HUES48 (cell line): ENCODE data around the gene F12.
A peak's percentile ranks its signal among the peaks of the same experiment; 100 is the strongest.

Experiments
- H3K27ac ChIP-seq: one replicate; pipeline ENCODE4 v1.7.0; 2013; ENCODE audit warnings: low read depth, low read length, inconsistent platforms
- H3K27me3 ChIP-seq: 2 replicates; pipeline ENCODE4 v1.6.1; 2013; ENCODE audit warnings: mild to moderate bottlenecking, low read length; ENCODE audit not compliant: control insufficient read depth, insufficient read depth
- H3K36me3 ChIP-seq: 2 replicates; pipeline ENCODE4 v1.6.1; 2013; ENCODE audit warnings: low read length; ENCODE audit not compliant: control insufficient read depth, insufficient read depth
- H3K4me1 ChIP-seq: 2 replicates; pipeline ENCODE4 v1.6.1; 2013; ENCODE audit warnings: mild to moderate bottlenecking, low read length; ENCODE audit not compliant: control insufficient read depth, insufficient read depth
- H3K4me3 ChIP-seq: 2 replicates; pipeline ENCODE4 v1.5.1; 2013; ENCODE audit warnings: mild to moderate bottlenecking, low read depth, low read length
- H3K9ac ChIP-seq: 2 replicates; pipeline ENCODE4 v1.6.1; 2013; ENCODE audit warnings: mild to moderate bottlenecking, low read depth, low read length, moderate library complexity
- H3K9me3 ChIP-seq: 2 replicates; pipeline ENCODE4 v1.6.1; 2013; ENCODE audit warnings: low read length; ENCODE audit not compliant: control insufficient read depth, insufficient read depth

The F12 gene

GRCh38 chr5:177429248-177430040, 20.1 kb upstream of the F12 start:
- Histone ChIP-seq H3K36me3 (peaks cover 45% of the 10 kb centered on the region), H3K4me1 (peaks cover 13% of the 10 kb centered on the region), H3K9me3 (no peaks in the 10 kb centered on the region), H3K9ac (no peak overlapping the region), H3K27me3 (no peaks in the 10 kb centered on the region), H3K4me3 (no peak overlapping the region), H3K27ac (no peak overlapping the region)

GRCh38 chr5:177428574-177429217, 19.3 kb upstream of the F12 start:
- no peaks in the 10 kb centered on the region for H3K9me3 ChIP-seq
- H3K9ac ChIP-seq, result no peak overlapping the region
- H3K4me3 ChIP-seq, result no peak overlapping the region
- H3K27ac ChIP-seq, result no peak overlapping the region
- peaks cover 37% of the 10 kb centered on the region for H3K36me3 ChIP-seq
- H3K27me3 ChIP-seq, result no peaks in the 10 kb centered on the region
- peaks cover 13% of the 10 kb centered on the region for H3K4me1 ChIP-seq

- no peak overlapping the region for H3K9ac ChIP-seq
- H3K36me3 ChIP-seq, result peaks cover 32% of the 10 kb centered on the region
- H3K27ac ChIP-seq, result no peak overlapping the region
- peaks cover 13% of the 10 kb centered on the region for H3K4me1 ChIP-seq
- H3K4me3 ChIP-seq, result peak overlapping the region; percentile 87; the same call in 1 of the 2 replicates
- no peaks in the 10 kb centered on the region for H3K9me3 ChIP-seq
- no peaks in the 10 kb centered on the region for H3K27me3 ChIP-seq
Observed at GRCh38 chr5:177427919-177428573, 18.7 kb upstream of the F12 start.

- H3K4me1 ChIP-seq, result peaks cover 13% of the 10 kb centered on the region
Observed at GRCh38 chr5:177427211-177427822, 18.0 kb upstream of the F12 start.

GRCh38 chr5:177426566-177427210, 17.3 kb upstream of the F12 start, which contains the start of gene GRK6:
GRK6 (plus strand) TSS chr5:177426676; CDS start chr5:177426846, 170 bp downstream.
- Histone ChIP-seq H3K4me1 (peaks cover 13% of the 10 kb centered on the region), H3K9ac (peak within 1 kb of the TSS; percentile 97), H3K9me3 (no peaks in the 10 kb centered on the region), H3K27ac (peak within 1 kb of the TSS; percentile 97), H3K4me3 (peak within 1 kb of the TSS; percentile 87), H3K36me3 (peaks cover 19% of the 10 kb centered on the region), H3K27me3 (no peaks in the 10 kb centered on the region)

More at GRCh38 chr5:177427211-177427822, 18.0 kb upstream of the F12 start:
- no peaks in the 10 kb centered on the region for H3K9me3 ChIP-seq
- H3K27me3 ChIP-seq, result no peaks in the 10 kb centered on the region
- peak overlapping the region; percentile 86 for H3K27ac ChIP-seq
- H3K36me3 ChIP-seq, result peaks cover 25% of the 10 kb centered on the region
- peak overlapping the region; percentile 87 for H3K4me3 ChIP-seq
- peak overlapping the region; percentile 97 for H3K9ac ChIP-seq

- H3K9me3 ChIP-seq, result no peaks in the 10 kb centered on the region
- no peaks in the 10 kb centered on the region for H3K27me3 ChIP-seq
- H3K4me1 ChIP-seq, result peaks cover 13% of the 10 kb centered on the region
- peak overlapping the region; percentile 79 for H3K9ac ChIP-seq
- peaks cover 12% of the 10 kb centered on the region for H3K36me3 ChIP-seq
- peak overlapping the region; percentile 97 for H3K27ac ChIP-seq
- peak overlapping the region; percentile 69 for H3K4me3 ChIP-seq
Observed at GRCh38 chr5:177425801-177426565, 16.6 kb upstream of the F12 start.

- no peaks in the 10 kb centered on the region for H3K9me3 ChIP-seq
- peaks cover 13% of the 10 kb centered on the region for H3K4me1 ChIP-seq
- peak overlapping the region; percentile 79 for H3K9ac ChIP-seq
- no peaks in the 10 kb centered on the region for H3K27me3 ChIP-seq
- peak overlapping the region; percentile 69 for H3K4me3 ChIP-seq
- peaks cover 5% of the 10 kb centered on the region for H3K36me3 ChIP-seq
- peak overlapping the region; percentile 97 for H3K27ac ChIP-seq
Observed at GRCh38 chr5:177425196-177425800, 15.9 kb upstream of the F12 start.

GRCh38 chr5:177423671-177424070, 14.3 kb upstream of the F12 start:
- Histone ChIP-seq H3K36me3 (no peaks in the 10 kb centered on the region), H3K9ac (no peak overlapping the region), H3K27me3 (no peaks in the 10 kb centered on the region), H3K4me3 (no peak overlapping the region), H3K4me1 (peaks cover 13% of the 10 kb centered on the region), H3K27ac (no peak overlapping the region), H3K9me3 (no peaks in the 10 kb centered on the region)

- Histone ChIP-seq H3K4me1 (peaks cover 4% of the 10 kb centered on the region; the same call in 1 of the 2 replicates), H3K9ac (no peak overlapping the region), H3K4me3 (no peak overlapping the region), H3K27ac (no peak overlapping the region), H3K36me3 (no peaks in the 10 kb centered on the region), H3K27me3 (peaks cover 4% of the 10 kb centered on the region; the same call in 1 of the 2 replicates), H3K9me3 (no peaks in the 10 kb centered on the region)
Observed at GRCh38 chr5:177421062-177421798, 11.9 kb upstream of the F12 start.
